ENCODE measurements around the gene REST. TPM values are rescaled to one million over a fixed set of nuclear protein-coding genes. Genes with fewer than 3 reads are reported as not detected.
"Not testable (repeated sequence)": the region's sequence is repeated elsewhere in the genome, so short reads cannot be mapped to it uniquely, and the experiment has no call there.

The REST gene
- total RNA-seq, 1 experiment from 2014 or later = 28.3 TPM

- Histone ChIP-seq H3K27me3 (ENCODE audit: insufficient read depth, low read depth) (no peaks in the 10 kb centered on the region), H3K27ac (no peak overlapping the region), H4K20me1 (ENCODE audit: insufficient read depth) (no peaks in the 10 kb centered on the region), H3K9me3 (ENCODE audit: insufficient read depth, low read depth) (no peaks in the 10 kb centered on the region), H2AFZ (no peak overlapping the region), H3K4me3 (no peak overlapping the region), H3K9me2 (ENCODE audit: insufficient read depth) (no peaks in the 10 kb centered on the region), H3K79me2 (ENCODE audit: low read depth) (no peaks in the 10 kb centered on the region), H3F3A (ENCODE audit: insufficient read depth, low read depth) (no peaks in the 10 kb centered on the region), H3K4me1 (replicated peaks; ENCODE audit: insufficient read depth) (no peaks in the 10 kb centered on the region), H3K36me3 (ENCODE audit: low read depth) (no peaks in the 10 kb centered on the region), H3K4me2 (no peak overlapping the region)
- DNase-seq = no peak
- intact Hi-C loops (cut with micrococcal nuclease; ENCODE audit: unreplicated experiment) = no loop called here
- ChIA-PET CTCF (no interaction called here), POLR2A (ENCODE audit: unreplicated experiment) (no interaction called here)
- TF ChIP-seq EZH2 (IDR thresholded peaks at IDR 0.05; ENCODE audit: low read depth) = no peak
- TF ChIP-seq, protein P1, sequence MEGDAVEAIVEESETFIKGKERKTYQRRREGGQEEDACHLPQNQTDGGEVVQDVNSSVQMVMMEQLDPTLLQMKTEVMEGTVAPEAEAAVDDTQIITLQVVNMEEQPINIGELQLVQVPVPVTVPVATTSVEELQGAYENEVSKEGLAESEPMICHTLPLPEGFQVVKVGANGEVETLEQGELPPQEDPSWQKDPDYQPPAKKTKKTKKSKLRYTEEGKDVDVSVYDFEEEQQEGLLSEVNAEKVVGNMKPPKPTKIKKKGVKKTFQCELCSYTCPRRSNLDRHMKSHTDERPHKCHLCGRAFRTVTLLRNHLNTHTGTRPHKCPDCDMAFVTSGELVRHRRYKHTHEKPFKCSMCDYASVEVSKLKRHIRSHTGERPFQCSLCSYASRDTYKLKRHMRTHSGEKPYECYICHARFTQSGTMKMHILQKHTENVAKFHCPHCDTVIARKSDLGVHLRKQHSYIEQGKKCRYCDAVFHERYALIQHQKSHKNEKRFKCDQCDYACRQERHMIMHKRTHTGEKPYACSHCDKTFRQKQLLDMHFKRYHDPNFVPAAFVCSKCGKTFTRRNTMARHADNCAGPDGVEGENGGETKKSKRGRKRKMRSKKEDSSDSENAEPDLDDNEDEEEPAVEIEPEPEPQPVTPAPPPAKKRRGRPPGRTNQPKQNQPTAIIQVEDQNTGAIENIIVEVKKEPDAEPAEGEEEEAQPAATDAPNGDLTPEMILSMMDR (conservative IDR thresholded peaks at IDR 0.05) = no peak
- BruUV-seq (replicated peaks) = no TSS peak
Observed at GRCh38 chr4:56892691-56893090, 15.0 kb upstream of the REST start.

DNA sequence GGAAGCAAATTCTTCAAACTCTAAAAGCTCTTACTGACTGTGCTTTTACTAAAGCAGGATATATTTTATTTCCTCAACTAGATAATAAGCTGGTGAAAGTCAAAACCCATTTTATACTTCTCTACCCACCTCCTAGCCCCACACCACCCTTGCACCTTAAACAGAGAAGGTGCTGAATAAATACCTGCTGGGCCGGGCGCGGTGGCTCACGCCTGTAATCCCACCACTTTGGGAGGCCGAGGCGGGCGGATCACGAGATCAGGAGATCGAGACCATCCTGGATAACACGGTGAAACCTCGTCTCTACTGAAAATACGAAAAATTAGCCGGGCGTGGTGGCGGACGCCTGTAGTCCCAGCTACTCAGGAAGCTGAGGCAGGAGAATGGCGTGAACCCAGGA is 9.9 kb upstream of the REST start:
- POLR2A ChIA-PET (ENCODE audit: unreplicated experiment) = not testable (repeated sequence)

DNA sequence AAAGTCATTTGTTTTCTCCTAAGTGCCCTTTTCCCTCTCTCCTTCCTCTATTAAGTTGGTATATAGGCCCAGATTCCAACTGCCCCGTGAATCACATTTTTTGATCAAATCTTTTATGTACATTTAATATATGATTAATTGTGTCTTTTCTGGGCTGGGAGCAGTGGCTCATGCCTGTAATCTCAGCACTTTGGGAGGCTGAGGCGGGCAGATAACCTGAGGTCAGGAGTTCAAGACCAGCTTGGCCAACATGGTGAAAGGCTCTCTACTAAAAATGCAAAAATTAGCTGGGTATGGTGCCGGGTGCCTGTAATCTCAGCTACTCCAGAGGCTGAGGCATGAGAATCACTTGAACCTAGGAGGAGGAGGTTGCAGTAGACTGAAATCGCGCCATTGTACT is 7.5 kb upstream of the REST start:
- H3K4me3 ChIP-seq; H3K4me2 ChIP-seq; H3K9me3 ChIP-seq (ENCODE audit: insufficient read depth, low read depth); POLR2A ChIA-PET (ENCODE audit: unreplicated experiment); H4K20me1 ChIP-seq (ENCODE audit: insufficient read depth); CTCF ChIA-PET; H3K27me3 ChIP-seq (ENCODE audit: insufficient read depth, low read depth); H3K36me3 ChIP-seq (ENCODE audit: low read depth); intact Hi-C loops (cut with micrococcal nuclease; ENCODE audit: unreplicated experiment); H3K9me2 ChIP-seq (ENCODE audit: insufficient read depth); H3K27ac ChIP-seq; H3F3A ChIP-seq (ENCODE audit: insufficient read depth, low read depth); DNase-seq; H2AFZ ChIP-seq; BruUV-seq (replicated peaks); H3K4me1 ChIP-seq (replicated peaks; ENCODE audit: insufficient read depth); H3K79me2 ChIP-seq (ENCODE audit: low read depth): not testable (repeated sequence)

More for the DNA sequence above, 9.9 kb upstream of the REST start:
- H3K4me3 ChIP-seq; H3K9me2 ChIP-seq (ENCODE audit: insufficient read depth); intact Hi-C loops (cut with micrococcal nuclease; ENCODE audit: unreplicated experiment); DNase-seq; H3K36me3 ChIP-seq (ENCODE audit: low read depth); H3K79me2 ChIP-seq (ENCODE audit: low read depth); H4K20me1 ChIP-seq (ENCODE audit: insufficient read depth); H3K27me3 ChIP-seq (ENCODE audit: insufficient read depth, low read depth); BruUV-seq (replicated peaks); H3K4me2 ChIP-seq; CTCF ChIA-PET; H3K27ac ChIP-seq; H3K9me3 ChIP-seq (ENCODE audit: insufficient read depth, low read depth); H2AFZ ChIP-seq; H3K4me1 ChIP-seq (replicated peaks; ENCODE audit: insufficient read depth); H3F3A ChIP-seq (ENCODE audit: insufficient read depth, low read depth): not testable (repeated sequence)

DNA sequence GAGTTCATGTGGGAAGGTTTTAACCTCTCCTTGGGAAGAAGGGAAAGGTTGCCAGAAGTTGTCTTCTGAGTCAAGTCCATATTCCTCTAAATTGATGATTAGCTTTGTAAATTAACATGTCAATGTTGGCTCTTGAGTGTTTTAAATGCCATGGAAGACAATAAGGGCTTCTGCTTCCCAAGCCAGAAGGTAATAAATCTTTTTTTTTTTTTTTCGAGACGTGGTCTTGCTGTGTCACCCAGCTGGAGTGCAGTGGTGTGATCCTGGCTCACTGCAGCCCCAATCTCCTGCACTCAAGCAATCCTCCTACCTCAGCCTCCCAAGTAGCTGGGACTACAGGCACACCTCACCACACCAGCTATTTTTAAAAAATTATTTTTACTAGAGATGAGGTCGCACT is 5.0 kb upstream of the REST start:
- H3K9me3 ChIP-seq (ENCODE audit: insufficient read depth, low read depth) = no peaks in the 10 kb centered on the region
- H3K27ac ChIP-seq = no peak overlapping the region
- 0 out of 2 replicates have a peak, but pooled peaks cover 4% of the 10 kb centered on the region for H3K4me1 ChIP-seq (replicated peaks; ENCODE audit: insufficient read depth)
- ChIA-PET CTCF (no interaction called here), POLR2A (ENCODE audit: unreplicated experiment) (no interaction called here)
- no peak for DNase-seq
- H2AFZ ChIP-seq = no peak overlapping the region
- no TSS peak for BruUV-seq (replicated peaks)
- H3K9me2 ChIP-seq (ENCODE audit: insufficient read depth) = no peaks in the 10 kb centered on the region
- no peaks in the 10 kb centered on the region for H4K20me1 ChIP-seq (ENCODE audit: insufficient read depth)
- no peaks in the 10 kb centered on the region for H3F3A ChIP-seq (ENCODE audit: insufficient read depth, low read depth)
- intact Hi-C loops (cut with micrococcal nuclease; ENCODE audit: unreplicated experiment) = no loop called here
- no peak overlapping the region for H3K4me2 ChIP-seq
- no peaks in the 10 kb centered on the region for H3K36me3 ChIP-seq (ENCODE audit: low read depth)
- no peak overlapping the region for H3K4me3 ChIP-seq
- TF ChIP-seq EZH2 (IDR thresholded peaks at IDR 0.05; ENCODE audit: low read depth) = no peak
- TF ChIP-seq, protein P1 (conservative IDR thresholded peaks at IDR 0.05) = no peak
- no peaks in the 10 kb centered on the region for H3K27me3 ChIP-seq (ENCODE audit: insufficient read depth, low read depth)
- H3K79me2 ChIP-seq (ENCODE audit: low read depth) = no peaks in the 10 kb centered on the region
